ENCODE results near the gene ZBTB45. TPM values are rescaled to one million over a fixed set of nuclear protein-coding genes. Genes with fewer than 3 reads are reported as not detected.

ZBTB45 gene
- total and polyA plus RNA-seq, 9 of the 15 experiments (the other 6 are each of a cell fraction or from before 2014, with no cell fraction given) = 0.08 to 16.1 (median 1.8) TPM

DNA sequence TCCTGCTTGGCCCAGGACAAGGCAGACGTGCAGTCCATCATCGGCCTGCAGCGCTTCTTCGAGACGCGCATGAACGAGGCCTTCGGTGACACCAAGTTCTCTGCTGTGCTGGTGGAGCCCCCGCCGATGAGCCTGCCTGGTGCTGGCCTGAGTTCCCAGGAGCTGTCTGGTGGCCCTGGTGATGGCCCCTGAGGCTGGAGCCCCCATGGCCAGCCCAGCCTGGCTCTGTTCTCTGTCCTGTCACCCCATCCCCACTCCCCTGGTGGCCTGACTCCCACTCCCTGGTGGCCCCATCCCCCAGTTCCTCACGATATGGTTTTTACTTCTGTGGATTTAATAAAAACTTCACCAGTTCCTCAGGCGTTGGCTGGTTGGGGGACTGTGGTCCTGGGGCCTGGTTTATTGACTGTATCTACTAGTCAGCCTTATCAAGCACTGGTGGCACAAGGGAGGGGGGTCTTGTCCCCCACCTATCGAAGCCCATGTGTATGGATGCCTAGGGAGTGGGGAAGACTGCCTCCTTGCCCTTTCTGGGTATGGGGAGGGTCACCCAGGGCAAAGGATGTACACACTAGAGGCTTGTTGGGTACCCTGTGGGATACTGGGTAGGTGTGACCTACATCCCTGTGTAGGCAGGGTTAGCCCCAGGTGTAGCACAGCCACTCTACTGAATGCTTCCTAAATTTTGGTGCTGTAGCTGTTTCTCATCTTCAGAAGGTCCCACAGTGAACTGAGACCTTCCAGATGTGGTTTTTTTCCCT, 30.9 kb upstream of the ZBTB45 start (continued):
- TF ChIP-seq, protein P1, sequence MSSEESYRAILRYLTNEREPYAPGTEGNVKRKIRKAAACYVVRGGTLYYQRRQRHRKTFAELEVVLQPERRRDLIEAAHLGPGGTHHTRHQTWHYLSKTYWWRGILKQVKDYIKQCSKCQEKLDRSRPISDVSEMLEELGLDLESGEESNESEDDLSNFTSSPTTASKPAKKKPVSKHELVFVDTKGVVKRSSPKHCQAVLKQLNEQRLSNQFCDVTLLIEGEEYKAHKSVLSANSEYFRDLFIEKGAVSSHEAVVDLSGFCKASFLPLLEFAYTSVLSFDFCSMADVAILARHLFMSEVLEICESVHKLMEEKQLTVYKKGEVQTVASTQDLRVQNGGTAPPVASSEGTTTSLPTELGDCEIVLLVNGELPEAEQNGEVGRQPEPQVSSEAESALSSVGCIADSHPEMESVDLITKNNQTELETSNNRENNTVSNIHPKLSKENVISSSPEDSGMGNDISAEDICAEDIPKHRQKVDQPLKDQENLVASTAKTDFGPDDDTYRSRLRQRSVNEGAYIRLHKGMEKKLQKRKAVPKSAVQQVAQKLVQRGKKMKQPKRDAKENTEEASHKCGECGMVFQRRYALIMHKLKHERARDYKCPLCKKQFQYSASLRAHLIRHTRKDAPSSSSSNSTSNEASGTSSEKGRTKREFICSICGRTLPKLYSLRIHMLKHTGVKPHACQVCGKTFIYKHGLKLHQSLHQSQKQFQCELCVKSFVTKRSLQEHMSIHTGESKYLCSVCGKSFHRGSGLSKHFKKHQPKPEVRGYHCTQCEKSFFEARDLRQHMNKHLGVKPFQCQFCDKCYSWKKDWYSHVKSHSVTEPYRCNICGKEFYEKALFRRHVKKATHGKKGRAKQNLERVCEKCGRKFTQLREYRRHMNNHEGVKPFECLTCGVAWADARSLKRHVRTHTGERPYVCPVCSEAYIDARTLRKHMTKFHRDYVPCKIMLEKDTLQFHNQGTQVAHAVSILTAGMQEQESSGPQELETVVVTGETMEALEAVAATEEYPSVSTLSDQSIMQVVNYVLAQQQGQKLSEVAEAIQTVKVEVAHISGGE (CRISPR knock-in tag; IDR thresholded peaks at IDR 0.05) = no peak
- TF ChIP-seq CREB1 (IDR thresholded peaks at IDR 0.05) = no peak
- TF ChIP-seq CREB1 (CRISPR knock-in tag; IDR thresholded peaks at IDR 0.05) = 0 out of 2 replicates have a peak, but pooled peaks have one; percentile 16
- TF ChIP-seq TEAD1 (CRISPR knock-in tag; IDR thresholded peaks at IDR 0.05) = no peak
- TF ChIP-seq, protein P2, sequence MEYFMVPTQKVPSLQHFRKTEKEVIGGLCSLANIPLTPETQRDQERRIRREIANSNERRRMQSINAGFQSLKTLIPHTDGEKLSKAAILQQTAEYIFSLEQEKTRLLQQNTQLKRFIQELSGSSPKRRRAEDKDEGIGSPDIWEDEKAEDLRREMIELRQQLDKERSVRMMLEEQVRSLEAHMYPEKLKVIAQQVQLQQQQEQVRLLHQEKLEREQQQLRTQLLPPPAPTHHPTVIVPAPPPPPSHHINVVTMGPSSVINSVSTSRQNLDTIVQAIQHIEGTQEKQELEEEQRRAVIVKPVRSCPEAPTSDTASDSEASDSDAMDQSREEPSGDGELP (CRISPR knock-in tag; IDR thresholded peaks at IDR 0.05; ENCODE audit: borderline replicate concordance) = no peak
- TF ChIP-seq ZNF143 (CRISPR knock-in tag; IDR thresholded peaks at IDR 0.05) = no peak
- TF ChIP-seq MAFK (IDR thresholded peaks at IDR 0.05; ENCODE audit: low read length) = no peak
- no peak for TF ChIP-seq ZNF12 (CRISPR knock-in tag; IDR thresholded peaks at IDR 0.05)
- TF ChIP-seq, protein P3, sequence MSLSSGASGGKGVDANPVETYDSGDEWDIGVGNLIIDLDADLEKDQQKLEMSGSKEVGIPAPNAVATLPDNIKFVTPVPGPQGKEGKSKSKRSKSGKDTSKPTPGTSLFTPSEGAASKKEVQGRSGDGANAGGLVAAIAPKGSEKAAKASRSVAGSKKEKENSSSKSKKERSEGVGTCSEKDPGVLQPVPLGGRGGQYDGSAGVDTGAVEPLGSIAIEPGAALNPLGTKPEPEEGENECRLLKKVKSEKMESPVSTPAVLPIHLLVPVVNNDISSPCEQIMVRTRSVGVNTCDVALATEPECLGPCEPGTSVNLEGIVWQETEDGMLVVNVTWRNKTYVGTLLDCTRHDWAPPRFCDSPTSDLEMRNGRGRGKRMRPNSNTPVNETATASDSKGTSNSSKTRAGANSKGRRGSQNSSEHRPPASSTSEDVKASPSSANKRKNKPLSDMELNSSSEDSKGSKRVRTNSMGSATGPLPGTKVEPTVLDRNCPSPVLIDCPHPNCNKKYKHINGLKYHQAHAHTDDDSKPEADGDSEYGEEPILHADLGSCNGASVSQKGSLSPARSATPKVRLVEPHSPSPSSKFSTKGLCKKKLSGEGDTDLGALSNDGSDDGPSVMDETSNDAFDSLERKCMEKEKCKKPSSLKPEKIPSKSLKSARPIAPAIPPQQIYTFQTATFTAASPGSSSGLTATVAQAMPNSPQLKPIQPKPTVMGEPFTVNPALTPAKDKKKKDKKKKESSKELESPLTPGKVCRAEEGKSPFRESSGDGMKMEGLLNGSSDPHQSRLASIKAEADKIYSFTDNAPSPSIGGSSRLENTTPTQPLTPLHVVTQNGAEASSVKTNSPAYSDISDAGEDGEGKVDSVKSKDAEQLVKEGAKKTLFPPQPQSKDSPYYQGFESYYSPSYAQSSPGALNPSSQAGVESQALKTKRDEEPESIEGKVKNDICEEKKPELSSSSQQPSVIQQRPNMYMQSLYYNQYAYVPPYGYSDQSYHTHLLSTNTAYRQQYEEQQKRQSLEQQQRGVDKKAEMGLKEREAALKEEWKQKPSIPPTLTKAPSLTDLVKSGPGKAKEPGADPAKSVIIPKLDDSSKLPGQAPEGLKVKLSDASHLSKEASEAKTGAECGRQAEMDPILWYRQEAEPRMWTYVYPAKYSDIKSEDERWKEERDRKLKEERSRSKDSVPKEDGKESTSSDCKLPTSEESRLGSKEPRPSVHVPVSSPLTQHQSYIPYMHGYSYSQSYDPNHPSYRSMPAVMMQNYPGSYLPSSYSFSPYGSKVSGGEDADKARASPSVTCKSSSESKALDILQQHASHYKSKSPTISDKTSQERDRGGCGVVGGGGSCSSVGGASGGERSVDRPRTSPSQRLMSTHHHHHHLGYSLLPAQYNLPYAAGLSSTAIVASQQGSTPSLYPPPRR (CRISPR knock-in tag; IDR thresholded peaks at IDR 0.05; ENCODE audit: borderline replicate concordance) = no peak
- TF ChIP-seq NONO (IDR thresholded peaks at IDR 0.05; ENCODE audit: low read depth in 2 of 2, low read length in 1 of 2) = no peak
- TF ChIP-seq ZNF224 (CRISPR knock-in tag; IDR thresholded peaks at IDR 0.05) = no peak
- TF ChIP-seq, protein P4, sequence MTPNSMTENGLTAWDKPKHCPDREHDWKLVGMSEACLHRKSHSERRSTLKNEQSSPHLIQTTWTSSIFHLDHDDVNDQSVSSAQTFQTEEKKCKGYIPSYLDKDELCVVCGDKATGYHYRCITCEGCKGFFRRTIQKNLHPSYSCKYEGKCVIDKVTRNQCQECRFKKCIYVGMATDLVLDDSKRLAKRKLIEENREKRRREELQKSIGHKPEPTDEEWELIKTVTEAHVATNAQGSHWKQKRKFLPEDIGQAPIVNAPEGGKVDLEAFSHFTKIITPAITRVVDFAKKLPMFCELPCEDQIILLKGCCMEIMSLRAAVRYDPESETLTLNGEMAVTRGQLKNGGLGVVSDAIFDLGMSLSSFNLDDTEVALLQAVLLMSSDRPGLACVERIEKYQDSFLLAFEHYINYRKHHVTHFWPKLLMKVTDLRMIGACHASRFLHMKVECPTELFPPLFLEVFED (CRISPR knock-in tag; conservative IDR thresholded peaks at IDR 0.05) = 0 out of 2 replicates have a peak, but pooled peaks have one; percentile 15
- TF ChIP-seq, protein P5, sequence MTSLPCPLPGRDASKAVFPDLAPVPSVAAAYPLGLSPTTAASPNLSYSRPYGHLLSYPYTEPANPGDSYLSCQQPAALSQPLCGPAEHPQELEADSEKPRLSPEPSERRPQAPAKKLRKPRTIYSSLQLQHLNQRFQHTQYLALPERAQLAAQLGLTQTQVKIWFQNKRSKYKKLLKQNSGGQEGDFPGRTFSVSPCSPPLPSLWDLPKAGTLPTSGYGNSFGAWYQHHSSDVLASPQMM (CRISPR knock-in tag; IDR thresholded peaks at IDR 0.05) = no peak
- no peak for TF ChIP-seq OTX1 (CRISPR knock-in tag; IDR thresholded peaks at IDR 0.05)
- peak; percentile 68 for TF ChIP-seq RBFOX2 (IDR thresholded peaks at IDR 0.05; ENCODE audit: low read depth, low read length)

Data from K562 (cell line).